ENCODE data around the gene IL17REL. TPM values are rescaled to one million over a fixed set of nuclear protein-coding genes. Genes with fewer than 3 reads are reported as not detected.

IL17REL gene
- total and polyA plus RNA-seq, 10 of the 15 experiments (the other 5 are each of a cell fraction or from before 2014, with no cell fraction given), result 0.03 TPM; not detected in 9

DNA sequence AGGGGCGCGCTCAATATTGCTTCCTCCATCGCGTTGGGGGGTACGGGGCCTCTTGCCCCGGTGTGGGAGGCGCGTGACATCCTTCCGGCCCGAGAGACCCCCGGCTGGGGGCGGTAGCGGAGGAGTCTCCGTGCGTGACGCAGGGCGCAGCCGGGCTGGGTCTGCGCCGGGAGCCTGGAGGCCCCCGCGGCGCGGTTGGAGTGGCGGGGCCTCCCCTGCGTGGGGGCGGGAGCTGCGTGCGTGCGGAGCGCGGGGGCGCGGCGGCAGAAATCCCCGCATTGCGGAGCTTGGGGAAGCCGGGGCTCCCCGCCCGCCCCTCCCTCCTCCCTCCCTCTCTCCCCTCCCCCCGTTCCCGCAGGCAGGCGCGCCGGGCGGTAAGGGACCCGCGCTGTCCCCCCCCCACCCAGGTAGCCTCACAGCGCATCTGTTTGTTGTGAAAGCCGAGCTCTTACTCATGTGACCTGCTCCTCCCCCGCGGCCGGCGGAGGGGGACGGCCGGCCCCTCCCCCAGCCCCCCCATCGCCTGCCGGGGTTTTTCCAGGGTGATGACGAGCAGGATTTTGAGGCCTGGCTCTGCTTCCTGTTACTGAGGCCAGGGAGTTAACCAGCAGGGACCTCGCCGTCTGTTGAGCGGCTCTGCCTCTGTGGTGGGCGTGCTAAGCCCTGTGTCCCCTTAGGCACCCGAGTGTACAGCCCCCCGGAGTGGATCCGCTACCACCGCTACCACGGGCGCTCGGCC lies 50.4 kb downstream of the IL17REL start (continued):
- TF ChIP-seq, protein P1, sequence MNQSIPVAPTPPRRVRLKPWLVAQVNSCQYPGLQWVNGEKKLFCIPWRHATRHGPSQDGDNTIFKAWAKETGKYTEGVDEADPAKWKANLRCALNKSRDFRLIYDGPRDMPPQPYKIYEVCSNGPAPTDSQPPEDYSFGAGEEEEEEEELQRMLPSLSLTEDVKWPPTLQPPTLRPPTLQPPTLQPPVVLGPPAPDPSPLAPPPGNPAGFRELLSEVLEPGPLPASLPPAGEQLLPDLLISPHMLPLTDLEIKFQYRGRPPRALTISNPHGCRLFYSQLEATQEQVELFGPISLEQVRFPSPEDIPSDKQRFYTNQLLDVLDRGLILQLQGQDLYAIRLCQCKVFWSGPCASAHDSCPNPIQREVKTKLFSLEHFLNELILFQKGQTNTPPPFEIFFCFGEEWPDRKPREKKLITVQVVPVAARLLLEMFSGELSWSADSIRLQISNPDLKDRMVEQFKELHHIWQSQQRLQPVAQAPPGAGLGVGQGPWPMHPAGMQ (IDR thresholded peaks at IDR 0.05; ENCODE audit: borderline replicate concordance), result no peak
- TF ChIP-seq, protein P2, sequence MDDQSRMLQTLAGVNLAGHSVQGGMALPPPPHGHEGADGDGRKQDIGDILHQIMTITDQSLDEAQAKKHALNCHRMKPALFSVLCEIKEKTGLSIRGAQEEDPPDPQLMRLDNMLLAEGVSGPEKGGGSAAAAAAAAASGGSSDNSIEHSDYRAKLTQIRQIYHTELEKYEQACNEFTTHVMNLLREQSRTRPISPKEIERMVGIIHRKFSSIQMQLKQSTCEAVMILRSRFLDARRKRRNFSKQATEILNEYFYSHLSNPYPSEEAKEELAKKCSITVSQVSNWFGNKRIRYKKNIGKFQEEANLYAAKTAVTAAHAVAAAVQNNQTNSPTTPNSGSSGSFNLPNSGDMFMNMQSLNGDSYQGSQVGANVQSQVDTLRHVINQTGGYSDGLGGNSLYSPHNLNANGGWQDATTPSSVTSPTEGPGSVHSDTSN (IDR thresholded peaks at IDR 0.05; ENCODE audit: insufficient replicate concordance, low read depth, low read length), result peak; percentile 67
- TF ChIP-seq, protein P3, sequence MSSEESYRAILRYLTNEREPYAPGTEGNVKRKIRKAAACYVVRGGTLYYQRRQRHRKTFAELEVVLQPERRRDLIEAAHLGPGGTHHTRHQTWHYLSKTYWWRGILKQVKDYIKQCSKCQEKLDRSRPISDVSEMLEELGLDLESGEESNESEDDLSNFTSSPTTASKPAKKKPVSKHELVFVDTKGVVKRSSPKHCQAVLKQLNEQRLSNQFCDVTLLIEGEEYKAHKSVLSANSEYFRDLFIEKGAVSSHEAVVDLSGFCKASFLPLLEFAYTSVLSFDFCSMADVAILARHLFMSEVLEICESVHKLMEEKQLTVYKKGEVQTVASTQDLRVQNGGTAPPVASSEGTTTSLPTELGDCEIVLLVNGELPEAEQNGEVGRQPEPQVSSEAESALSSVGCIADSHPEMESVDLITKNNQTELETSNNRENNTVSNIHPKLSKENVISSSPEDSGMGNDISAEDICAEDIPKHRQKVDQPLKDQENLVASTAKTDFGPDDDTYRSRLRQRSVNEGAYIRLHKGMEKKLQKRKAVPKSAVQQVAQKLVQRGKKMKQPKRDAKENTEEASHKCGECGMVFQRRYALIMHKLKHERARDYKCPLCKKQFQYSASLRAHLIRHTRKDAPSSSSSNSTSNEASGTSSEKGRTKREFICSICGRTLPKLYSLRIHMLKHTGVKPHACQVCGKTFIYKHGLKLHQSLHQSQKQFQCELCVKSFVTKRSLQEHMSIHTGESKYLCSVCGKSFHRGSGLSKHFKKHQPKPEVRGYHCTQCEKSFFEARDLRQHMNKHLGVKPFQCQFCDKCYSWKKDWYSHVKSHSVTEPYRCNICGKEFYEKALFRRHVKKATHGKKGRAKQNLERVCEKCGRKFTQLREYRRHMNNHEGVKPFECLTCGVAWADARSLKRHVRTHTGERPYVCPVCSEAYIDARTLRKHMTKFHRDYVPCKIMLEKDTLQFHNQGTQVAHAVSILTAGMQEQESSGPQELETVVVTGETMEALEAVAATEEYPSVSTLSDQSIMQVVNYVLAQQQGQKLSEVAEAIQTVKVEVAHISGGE (CRISPR knock-in tag; IDR thresholded peaks at IDR 0.05), result no peak
- no peak for TF ChIP-seq HDAC2 (IDR thresholded peaks at IDR 0.05)
- no peak for TF ChIP-seq SPI1 (IDR thresholded peaks at IDR 0.05; ENCODE audit: borderline replicate concordance, insufficient read depth, low read depth, low read length)
- no peak for TF ChIP-seq PML (IDR thresholded peaks at IDR 0.05; ENCODE audit: low read length)
- TF ChIP-seq, protein P4, sequence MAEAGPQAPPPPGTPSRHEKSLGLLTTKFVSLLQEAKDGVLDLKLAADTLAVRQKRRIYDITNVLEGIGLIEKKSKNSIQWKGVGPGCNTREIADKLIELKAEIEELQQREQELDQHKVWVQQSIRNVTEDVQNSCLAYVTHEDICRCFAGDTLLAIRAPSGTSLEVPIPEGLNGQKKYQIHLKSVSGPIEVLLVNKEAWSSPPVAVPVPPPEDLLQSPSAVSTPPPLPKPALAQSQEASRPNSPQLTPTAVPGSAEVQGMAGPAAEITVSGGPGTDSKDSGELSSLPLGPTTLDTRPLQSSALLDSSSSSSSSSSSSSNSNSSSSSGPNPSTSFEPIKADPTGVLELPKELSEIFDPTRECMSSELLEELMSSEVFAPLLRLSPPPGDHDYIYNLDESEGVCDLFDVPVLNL (IDR thresholded peaks at IDR 0.05; ENCODE audit: low read depth, low read length), result no peak
- TF ChIP-seq CBX3 (IDR thresholded peaks at IDR 0.05; ENCODE audit: borderline replicate concordance, low read depth), result no peak
